ENCODE measurements around the gene ID3.

DNA sequence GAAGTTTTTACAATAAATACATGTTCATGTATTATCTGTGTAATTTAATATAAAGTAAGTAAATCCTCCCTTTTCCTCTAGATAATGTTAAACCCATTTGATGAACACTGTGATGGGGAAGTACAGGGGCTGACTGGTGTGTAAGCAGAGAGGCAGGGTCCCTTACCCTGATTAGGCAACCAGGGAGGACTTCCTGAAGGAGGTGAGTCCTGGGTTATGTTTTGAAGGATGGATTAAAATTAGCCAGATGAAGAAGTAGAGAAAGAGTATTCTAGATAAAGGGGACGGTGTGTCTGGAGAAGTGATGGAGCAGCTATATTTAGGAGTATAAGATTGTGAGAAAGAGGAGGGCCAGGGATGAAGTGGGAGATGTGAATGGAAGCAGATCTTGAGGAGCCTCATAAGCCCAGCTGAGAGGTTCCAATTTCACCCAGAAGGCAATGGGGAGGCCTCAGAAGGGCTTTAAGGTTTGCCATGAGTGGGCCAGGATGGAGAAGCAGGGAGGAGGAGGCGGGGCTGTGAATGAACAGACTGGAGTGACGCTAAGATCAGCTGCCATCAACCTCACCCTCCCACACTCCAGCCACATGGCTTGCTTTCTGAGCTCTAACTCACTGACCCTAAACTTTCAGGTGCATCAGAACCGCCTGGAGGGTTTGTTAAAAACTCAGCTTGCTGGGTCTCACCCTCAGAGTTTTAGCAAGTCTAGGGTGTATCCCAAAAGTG lies 30.9 kb upstream of the ID3 start:
- TF ChIP-seq EP300 (IDR thresholded peaks at IDR 0.05; ENCODE audit: borderline replicate concordance in 1 of 2, low read depth in 1 of 2, low read length in 1 of 2): no peak
- TF ChIP-seq, protein P1, sequence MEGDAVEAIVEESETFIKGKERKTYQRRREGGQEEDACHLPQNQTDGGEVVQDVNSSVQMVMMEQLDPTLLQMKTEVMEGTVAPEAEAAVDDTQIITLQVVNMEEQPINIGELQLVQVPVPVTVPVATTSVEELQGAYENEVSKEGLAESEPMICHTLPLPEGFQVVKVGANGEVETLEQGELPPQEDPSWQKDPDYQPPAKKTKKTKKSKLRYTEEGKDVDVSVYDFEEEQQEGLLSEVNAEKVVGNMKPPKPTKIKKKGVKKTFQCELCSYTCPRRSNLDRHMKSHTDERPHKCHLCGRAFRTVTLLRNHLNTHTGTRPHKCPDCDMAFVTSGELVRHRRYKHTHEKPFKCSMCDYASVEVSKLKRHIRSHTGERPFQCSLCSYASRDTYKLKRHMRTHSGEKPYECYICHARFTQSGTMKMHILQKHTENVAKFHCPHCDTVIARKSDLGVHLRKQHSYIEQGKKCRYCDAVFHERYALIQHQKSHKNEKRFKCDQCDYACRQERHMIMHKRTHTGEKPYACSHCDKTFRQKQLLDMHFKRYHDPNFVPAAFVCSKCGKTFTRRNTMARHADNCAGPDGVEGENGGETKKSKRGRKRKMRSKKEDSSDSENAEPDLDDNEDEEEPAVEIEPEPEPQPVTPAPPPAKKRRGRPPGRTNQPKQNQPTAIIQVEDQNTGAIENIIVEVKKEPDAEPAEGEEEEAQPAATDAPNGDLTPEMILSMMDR (IDR thresholded peaks at IDR 0.05): no peak
- TF ChIP-seq EZH2phosphoT487 (IDR thresholded peaks at IDR 0.05; ENCODE audit: borderline replicate concordance, low read depth): no peak
- TF ChIP-seq YY1 (IDR thresholded peaks at IDR 0.05; ENCODE audit: low read depth): no peak
- TF ChIP-seq, protein P2, sequence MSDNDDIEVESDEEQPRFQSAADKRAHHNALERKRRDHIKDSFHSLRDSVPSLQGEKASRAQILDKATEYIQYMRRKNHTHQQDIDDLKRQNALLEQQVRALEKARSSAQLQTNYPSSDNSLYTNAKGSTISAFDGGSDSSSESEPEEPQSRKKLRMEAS (IDR thresholded peaks at IDR 0.05; ENCODE audit: low read depth): no peak
- TF ChIP-seq TCF12 (IDR thresholded peaks at IDR 0.05): no peak
- TF ChIP-seq GABPA (IDR thresholded peaks at IDR 0.05; ENCODE audit: low read depth): no peak
